ENCODE results near the gene REEP2.

The REEP2 gene

DNA sequence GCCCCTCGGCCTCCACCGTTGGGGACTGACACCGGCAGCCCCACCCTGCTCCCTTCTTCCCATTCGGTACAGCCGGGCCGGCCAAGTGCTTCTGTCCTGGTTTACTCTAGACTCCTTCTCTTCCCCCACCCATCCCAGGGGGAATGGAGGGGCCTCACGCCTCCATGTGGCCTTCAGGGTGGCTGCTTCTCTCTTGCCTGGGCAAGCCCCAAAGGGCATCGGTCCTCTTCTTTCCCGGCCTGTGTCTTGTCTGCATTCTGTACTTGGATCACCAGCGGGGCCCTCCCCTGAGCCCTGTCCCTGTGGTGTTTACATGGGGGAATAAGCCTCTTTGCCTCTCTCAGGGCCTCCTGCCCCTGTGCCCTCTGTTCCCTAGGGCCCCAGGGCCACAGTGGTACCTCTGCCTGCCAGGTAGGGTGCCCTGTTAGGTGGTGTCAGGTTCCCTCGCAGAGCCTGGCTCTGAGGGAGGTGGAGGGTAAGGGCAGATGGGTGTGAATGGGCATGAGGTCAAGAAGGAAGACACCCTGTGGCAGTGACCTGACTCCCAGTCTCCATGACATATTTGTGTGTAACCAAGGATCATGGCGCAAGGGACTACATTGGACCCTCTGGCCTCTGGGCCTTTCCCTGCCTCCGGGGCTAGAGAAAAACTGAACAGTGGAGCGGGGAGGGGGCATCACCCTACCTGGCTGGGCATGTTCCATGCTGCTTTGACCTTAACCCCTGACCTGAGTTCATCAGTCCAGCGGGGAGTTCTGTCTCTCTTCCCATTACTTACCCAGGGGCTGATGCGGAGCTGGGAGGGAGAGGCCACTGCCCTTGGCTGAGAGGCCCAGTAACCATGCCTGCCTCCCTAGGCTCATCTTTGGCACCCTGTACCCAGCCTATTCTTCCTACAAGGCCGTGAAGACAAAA is 1.6 kb downstream of the REEP2 start:
- in situ Hi-C loops (cut with MboI; ENCODE audit: low sequenced_read_pairs), result no loop called here
- no peak for DNase-seq (ENCODE audit: low spot score in 2 of 2)
- H3K4me3 ChIP-seq, result peak overlapping the region; percentile 51

DNA sequence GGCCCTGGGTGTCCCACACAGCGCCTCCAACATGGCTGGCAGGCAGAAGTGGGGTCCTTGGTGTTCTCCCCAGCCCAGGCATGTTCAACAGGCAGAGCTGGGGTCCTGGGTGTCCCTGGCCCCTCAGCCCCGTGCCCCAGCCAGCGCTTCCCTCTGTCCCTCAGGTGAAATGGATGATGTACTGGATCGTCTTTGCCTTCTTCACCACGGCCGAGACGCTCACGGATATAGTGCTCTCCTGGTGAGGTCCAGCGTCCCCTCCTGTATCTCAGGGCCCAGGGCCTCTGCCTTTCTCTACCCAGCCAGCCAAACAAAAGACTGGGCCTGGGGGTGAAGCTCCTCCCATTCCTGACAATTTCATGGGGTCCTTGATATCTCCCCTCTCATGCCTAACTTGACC is 2.4 kb downstream of the REEP2 start:
- DNase-seq (ENCODE audit: low spot score in 2 of 2), result no peak
- peaks cover 6% of the 10 kb centered on the region for H3K4me1 ChIP-seq
- no peaks in the 10 kb centered on the region for H3K9me3 ChIP-seq
- no peak overlapping the region for H3K4me3 ChIP-seq
- no peaks in the 10 kb centered on the region for H3K27me3 ChIP-seq (ENCODE audit: low read depth)
- H3K36me3 ChIP-seq (replicated peaks), result peaks cover 8% of the 10 kb centered on the region
- in situ Hi-C loops (cut with MboI; ENCODE audit: low sequenced_read_pairs), result no loop called here

More for the DNA sequence above, 1.6 kb downstream of the REEP2 start:
- Histone ChIP-seq H3K36me3 (replicated peaks) (peaks cover 16% of the 10 kb centered on the region), H3K27me3 (ENCODE audit: low read depth) (no peaks in the 10 kb centered on the region), H3K9me3 (no peaks in the 10 kb centered on the region), H3K4me1 (peaks cover 6% of the 10 kb centered on the region)

GRCh38 chr5:138444078-138444773 is 5.4 kb downstream of the REEP2 start:
- Histone ChIP-seq H3K4me1 (peaks cover 6% of the 10 kb centered on the region), H3K36me3 (replicated peaks) (0 out of 2 replicates have a peak, but pooled peaks cover 3% of the 10 kb centered on the region), H3K9me3 (no peaks in the 10 kb centered on the region), H3K27me3 (ENCODE audit: low read depth) (no peaks in the 10 kb centered on the region), H3K4me3 (no peak overlapping the region)
- in situ Hi-C loops (cut with MboI; ENCODE audit: low sequenced_read_pairs), result no loop called here
- DNase-seq (ENCODE audit: low spot score in 2 of 2), result no peak

DNA sequence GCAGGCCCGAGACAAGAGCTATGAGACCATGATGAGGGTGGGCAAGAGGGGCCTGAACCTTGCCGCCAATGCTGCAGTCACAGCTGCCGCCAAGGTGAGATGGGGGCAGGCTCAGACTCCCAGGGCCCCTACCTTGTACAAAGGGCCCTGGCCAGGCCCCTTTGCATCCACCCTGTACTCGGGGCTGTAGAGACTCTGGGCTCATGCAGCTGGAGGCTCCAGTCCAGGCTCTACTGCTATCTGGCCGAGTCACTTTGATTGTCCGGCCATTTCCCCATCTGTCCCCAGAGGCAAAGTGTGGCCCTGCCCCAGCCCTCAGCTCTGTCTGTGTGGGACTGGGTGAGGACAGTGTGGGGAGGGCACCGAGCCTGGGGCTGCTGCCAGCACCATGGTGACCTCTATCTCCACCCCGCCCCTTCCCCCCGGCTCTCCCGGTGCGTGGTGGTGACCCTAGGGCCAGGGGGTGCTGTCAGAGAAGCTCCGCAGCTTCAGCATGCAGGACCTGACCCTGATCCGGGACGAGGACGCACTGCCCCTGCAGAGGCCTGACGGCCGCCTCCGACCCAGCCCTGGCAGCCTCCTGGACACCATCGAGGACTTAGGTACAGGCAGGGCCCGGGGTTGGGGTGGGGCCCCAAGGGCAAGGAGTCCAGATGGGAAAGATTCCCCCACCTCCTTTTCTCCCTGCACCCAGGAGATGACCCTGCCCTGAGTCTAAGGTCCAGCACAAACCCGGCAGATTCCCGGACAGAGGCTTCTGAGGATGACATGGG is 6.1 kb downstream of the REEP2 start:
- H3K4me1 ChIP-seq, result peaks cover 7% of the 10 kb centered on the region
- in situ Hi-C loops (cut with MboI; ENCODE audit: low sequenced_read_pairs), result no loop called here

GRCh38 chr5:138445547-138446271 is 6.9 kb downstream of the REEP2 start:
- Histone ChIP-seq H3K4me1 (peaks cover 8% of the 10 kb centered on the region), H3K9me3 (no peaks in the 10 kb centered on the region), H3K36me3 (replicated peaks) (0 out of 2 replicates have a peak, but pooled peaks cover 3% of the 10 kb centered on the region), H3K4me3 (no peak overlapping the region), H3K27me3 (ENCODE audit: low read depth) (no peaks in the 10 kb centered on the region)
- DNase-seq (ENCODE audit: low spot score in 2 of 2), result no peak
- in situ Hi-C loops (cut with MboI; ENCODE audit: low sequenced_read_pairs), result no loop called here

More for the DNA sequence above, 6.1 kb downstream of the REEP2 start:
- H3K36me3 ChIP-seq (replicated peaks), result 0 out of 2 replicates have a peak, but pooled peaks cover 3% of the 10 kb centered on the region
- H3K9me3 ChIP-seq, result no peaks in the 10 kb centered on the region
- DNase-seq (ENCODE audit: low spot score in 2 of 2), result no peak
- H3K27me3 ChIP-seq (ENCODE audit: low read depth), result no peaks in the 10 kb centered on the region
- H3K4me3 ChIP-seq, result no peak overlapping the region

DNA sequence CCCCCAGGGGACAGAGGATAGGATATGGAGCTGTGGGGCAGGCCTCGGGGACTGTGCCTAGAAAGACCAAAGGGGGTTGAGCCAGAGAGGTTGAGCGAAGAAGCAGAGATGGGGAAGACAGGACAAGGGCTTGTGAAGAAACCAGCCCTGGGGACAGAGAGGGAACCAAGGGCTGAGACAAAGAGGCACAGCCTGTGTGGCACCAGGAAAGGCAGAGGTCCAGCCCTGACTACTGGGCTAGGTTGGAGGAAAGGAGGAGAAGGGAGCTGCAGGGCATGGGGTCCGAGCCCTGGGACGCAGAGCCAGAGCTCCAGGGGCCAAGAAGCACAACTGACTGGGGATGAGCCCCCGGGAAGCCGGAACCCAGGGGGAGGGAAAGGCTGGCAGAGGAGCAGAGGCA is 9.2 kb downstream of the REEP2 start:
- Histone ChIP-seq H3K27me3 (ENCODE audit: low read depth) (no peaks in the 10 kb centered on the region), H3K4me3 (no peak overlapping the region), H3K9me3 (no peaks in the 10 kb centered on the region), H3K4me1 (peaks cover 8% of the 10 kb centered on the region), H3K36me3 (replicated peaks) (no peaks in the 10 kb centered on the region)
- no peak for DNase-seq (ENCODE audit: low spot score in 2 of 2)
- in situ Hi-C loops (cut with MboI; ENCODE audit: low sequenced_read_pairs), result no loop called here

DNA sequence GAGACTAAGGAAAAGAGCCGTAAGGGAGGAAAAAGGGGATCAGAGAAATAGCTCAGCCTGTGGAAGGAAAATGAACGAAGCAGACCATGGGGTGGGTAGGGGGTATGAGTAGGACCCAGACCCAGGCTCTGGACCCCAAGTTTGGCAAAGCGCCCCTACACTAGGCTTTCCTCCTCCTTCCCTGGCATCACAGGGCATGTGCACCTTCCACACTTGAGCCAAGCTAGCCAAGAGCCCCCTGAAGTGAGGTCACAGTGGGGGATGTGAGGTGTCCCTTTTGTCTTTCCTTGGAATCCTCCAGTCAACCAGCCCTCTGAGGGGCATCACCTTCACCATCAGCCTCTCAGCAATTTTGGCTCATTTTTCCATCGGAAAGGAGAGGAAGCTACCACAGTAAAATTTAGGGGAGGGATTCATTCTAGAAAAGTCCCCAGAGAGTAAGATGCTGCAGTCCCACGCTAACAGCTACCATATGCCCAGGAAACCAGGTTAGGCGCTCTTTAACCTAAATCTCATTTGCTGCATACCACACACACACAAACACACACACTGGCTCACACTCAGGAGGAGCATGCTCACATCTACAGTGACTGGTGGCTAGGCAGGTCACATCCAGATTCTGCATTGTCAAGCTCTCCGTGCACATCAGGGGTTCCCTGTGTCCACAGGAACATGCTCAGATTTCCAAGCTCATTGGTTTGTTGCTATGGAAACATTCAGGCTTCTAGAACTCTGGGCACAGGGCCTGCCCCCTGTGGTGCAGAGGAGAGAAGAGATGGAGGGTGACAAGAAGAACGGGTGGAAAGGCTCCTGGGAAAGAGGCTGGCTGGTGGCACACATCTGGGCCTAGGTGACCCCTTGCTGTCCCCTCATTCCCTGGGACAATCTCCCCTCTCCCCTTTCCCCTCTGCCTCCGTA is 9.9 kb downstream of the REEP2 start:
- H3K9me3 ChIP-seq, result no peaks in the 10 kb centered on the region
- DNase-seq (ENCODE audit: low spot score in 2 of 2), result peak in 1 of 2 experiments; percentile 40
- H3K4me3 ChIP-seq, result no peak overlapping the region
- H3K36me3 ChIP-seq (replicated peaks), result no peaks in the 10 kb centered on the region
- H3K27me3 ChIP-seq (ENCODE audit: low read depth), result no peaks in the 10 kb centered on the region
- H3K4me1 ChIP-seq, result peaks cover 8% of the 10 kb centered on the region
- in situ Hi-C loops (cut with MboI; ENCODE audit: low sequenced_read_pairs), result no loop called here

DNA sequence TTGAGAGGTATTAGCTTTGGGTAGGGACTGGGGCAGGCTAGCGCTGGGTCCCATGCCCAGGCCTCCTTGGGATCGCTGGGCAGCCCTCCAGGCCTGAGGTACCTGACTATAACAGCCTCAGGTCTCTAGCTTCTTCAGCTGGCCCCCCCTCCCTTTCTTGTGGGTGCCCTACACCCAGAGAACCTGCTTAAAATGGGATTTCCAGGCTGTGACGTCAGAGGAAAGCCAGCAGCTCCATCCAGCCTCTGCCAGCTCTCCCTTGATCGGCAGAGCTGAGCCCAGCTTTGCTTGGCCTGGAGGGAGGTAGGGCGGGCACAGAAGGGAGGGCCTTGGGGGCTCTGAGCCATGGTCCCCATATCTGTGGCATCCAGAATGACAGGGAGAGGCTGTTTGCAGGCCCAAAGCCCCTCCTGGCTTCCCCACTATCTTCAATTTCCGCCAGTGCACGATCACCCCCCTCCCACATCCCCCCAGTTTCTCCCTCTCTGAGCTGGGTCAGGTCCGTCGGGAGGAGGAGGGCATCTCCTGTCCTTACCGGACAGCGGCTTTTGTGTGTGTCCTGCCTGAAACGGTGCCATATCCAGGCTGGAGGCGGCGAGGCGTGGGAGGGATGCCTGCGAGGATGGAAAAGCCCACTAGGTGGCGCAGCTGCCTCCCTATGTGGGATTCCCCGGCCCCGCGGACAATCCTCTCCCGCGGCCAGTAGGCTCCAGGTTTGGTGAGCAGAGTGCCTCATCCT is 10.8 kb downstream of the REEP2 start:
- peak; percentile 81 to 95 for DNase-seq (ENCODE audit: low spot score in 2 of 2)
- in situ Hi-C loops (cut with MboI; ENCODE audit: low sequenced_read_pairs), result loop anchor here (5.0 kb wide), 1 partner anchor 53 kb away; no protein-coding TSS in a partner anchor
- Histone ChIP-seq H3K4me1 (peaks cover 8% of the 10 kb centered on the region), H3K27me3 (ENCODE audit: low read depth) (no peaks in the 10 kb centered on the region), H3K9me3 (no peaks in the 10 kb centered on the region), H3K36me3 (replicated peaks) (no peaks in the 10 kb centered on the region), H3K4me3 (no peak overlapping the region)

DNA sequence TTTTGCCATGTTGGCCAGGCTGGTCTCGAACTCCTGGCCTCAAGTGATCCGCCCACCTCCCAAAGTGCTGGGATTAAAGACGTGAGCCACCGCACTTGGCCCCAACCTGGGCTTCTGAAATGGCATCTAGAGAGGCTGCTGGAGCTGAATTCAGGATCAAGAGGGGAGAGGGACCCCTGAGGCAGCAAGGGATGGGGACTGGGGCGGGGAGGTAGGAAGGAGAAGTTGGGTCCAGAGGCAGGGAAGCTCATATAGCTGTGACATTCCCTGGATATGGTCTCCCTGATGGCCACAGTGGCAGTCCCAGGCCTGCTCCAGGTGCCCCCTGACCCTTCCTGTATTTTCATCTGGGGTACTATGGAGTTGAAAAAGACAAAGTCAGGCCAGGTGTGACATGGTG is 12.1 kb downstream of the REEP2 start:
- no peak for DNase-seq (ENCODE audit: low spot score in 2 of 2)
- no peaks in the 10 kb centered on the region for H3K36me3 ChIP-seq (replicated peaks)
- no peak overlapping the region for H3K4me3 ChIP-seq
- no peaks in the 10 kb centered on the region for H3K9me3 ChIP-seq
- H3K27me3 ChIP-seq (ENCODE audit: low read depth), result no peaks in the 10 kb centered on the region
- H3K4me1 ChIP-seq, result peaks cover 8% of the 10 kb centered on the region
- in situ Hi-C loops (cut with MboI; ENCODE audit: low sequenced_read_pairs), result loop anchor here (5.0 kb wide), 1 partner anchor 51 kb away; no protein-coding TSS in a partner anchor

DNA sequence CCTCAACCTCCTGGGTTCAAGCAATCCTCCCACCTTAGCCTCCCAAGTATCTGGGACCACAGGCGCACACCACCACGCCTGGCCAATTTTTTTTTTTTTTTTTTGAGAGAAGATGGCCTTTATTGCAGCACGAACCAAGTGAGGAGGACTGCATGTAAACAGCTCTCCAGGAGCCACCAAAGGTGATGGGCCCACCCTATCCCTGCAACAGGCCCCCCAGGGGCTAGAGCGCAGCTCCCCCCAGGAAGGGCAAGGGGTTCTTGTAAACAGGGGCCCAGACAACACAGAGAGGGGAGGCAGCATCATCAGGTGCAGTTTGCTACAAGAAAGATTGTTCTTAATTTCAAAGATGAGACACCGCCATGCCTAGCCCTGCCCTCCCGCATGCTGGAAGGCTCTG is 13.9 kb downstream of the REEP2 start:
- no peak overlapping the region for H3K4me3 ChIP-seq
- no peaks in the 10 kb centered on the region for H3K9me3 ChIP-seq
- H3K36me3 ChIP-seq (replicated peaks), result no peaks in the 10 kb centered on the region
- H3K27me3 ChIP-seq (ENCODE audit: low read depth), result no peaks in the 10 kb centered on the region
- DNase-seq (ENCODE audit: low spot score in 2 of 2), result no peak
- H3K4me1 ChIP-seq, result peaks cover 8% of the 10 kb centered on the region
- in situ Hi-C loops (cut with MboI; ENCODE audit: low sequenced_read_pairs), result loop anchor here (5.0 kb wide), 1 partner anchor 50 kb away; no protein-coding TSS in a partner anchor

- Histone ChIP-seq H3K4me3 (no peak overlapping the region), H3K36me3 (replicated peaks) (no peaks in the 10 kb centered on the region), H3K4me1 (peaks cover 8% of the 10 kb centered on the region), H3K9me3 (no peaks in the 10 kb centered on the region), H3K27me3 (ENCODE audit: low read depth) (no peaks in the 10 kb centered on the region)
- DNase-seq (ENCODE audit: low spot score in 2 of 2), result no peak
- in situ Hi-C loops (cut with MboI; ENCODE audit: low sequenced_read_pairs), result loop anchor here (5.0 kb wide), 1 partner anchor 49 kb away; no protein-coding TSS in a partner anchor
These were observed 14.7 kb downstream of the REEP2 start for GRCh38 chr5:138453590-138453989.
